ENCODE results near the gene GPR107.

GPR107 gene

GRCh38 chr9:130185490-130186031 lies 131.9 kb downstream of the GPR107 start:
- DNase-seq (ENCODE audit: low spot score): no peak

GRCh38 chr9:130186051-130186450 lies 132.3 kb downstream of the GPR107 start:
- DNase-seq (ENCODE audit: low spot score): no peak

- peak; percentile 95 for DNase-seq (ENCODE audit: low spot score)
Observed at GRCh38 chr9:130186839-130187522, 133.3 kb downstream of the GPR107 start.

GRCh38 chr9:130187523-130187846 lies 133.8 kb downstream of the GPR107 start:
- DNase-seq (ENCODE audit: low spot score): no peak

GRCh38 chr9:130188860-130189481 lies 135.3 kb downstream of the GPR107 start:
- no peak for DNase-seq (ENCODE audit: low spot score)
